ENCODE results near the gene RAB11FIP4.

DNA sequence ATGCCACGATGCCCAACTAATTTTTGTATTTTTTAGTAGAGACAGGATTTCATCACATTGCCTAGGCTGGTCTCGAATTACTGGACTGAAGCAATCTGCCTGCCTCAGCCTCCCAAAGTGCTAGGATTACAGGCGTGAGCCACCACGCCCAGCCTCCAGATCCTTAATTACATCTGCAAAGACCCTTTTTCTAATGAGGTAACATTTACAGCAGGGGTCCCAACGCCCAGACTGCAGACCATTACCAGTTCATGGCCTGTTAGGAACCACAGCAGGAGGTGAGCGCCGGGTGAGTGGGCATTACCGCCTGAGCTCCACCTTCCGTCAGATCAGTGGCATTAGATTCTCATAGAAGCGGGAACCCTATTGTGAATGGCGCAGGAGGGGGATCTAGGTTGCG lies 4.0 kb upstream of the RAB11FIP4 start:
- TF ChIP-seq, protein P1, sequence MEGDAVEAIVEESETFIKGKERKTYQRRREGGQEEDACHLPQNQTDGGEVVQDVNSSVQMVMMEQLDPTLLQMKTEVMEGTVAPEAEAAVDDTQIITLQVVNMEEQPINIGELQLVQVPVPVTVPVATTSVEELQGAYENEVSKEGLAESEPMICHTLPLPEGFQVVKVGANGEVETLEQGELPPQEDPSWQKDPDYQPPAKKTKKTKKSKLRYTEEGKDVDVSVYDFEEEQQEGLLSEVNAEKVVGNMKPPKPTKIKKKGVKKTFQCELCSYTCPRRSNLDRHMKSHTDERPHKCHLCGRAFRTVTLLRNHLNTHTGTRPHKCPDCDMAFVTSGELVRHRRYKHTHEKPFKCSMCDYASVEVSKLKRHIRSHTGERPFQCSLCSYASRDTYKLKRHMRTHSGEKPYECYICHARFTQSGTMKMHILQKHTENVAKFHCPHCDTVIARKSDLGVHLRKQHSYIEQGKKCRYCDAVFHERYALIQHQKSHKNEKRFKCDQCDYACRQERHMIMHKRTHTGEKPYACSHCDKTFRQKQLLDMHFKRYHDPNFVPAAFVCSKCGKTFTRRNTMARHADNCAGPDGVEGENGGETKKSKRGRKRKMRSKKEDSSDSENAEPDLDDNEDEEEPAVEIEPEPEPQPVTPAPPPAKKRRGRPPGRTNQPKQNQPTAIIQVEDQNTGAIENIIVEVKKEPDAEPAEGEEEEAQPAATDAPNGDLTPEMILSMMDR (IDR thresholded peaks at IDR 0.05 in 4 of 5, conservative IDR thresholded peaks at IDR 0.05 in 1 of 5): no peak
- no peak for TF ChIP-seq POLR2A (IDR thresholded peaks at IDR 0.05)

All from gastrocnemius medialis (tissue), 4 donors.